PC-9 (cell line): ENCODE data around the gene SLC35E2B.

ENCODE experiments used
- CTCF ChIP-seq: fragments of 200-600 bp; sonication (generic); conservative IDR thresholded peaks from 2 replicates; pipeline ENCODE4 v1.6.1; 2017; ENCODE audit warnings: mixed run types, antibody characterized with exemption, mild to moderate bottlenecking, moderate library complexity
- EZH2 ChIP-seq: fragments of 200-600 bp; sonication (generic); IDR thresholded peaks from 2 replicates; pipeline ENCODE4 v1.8.0; 2017; ENCODE audit warnings: antibody characterized with exemption, low read depth

- no peak for TF ChIP-seq CTCF
- no peak for TF ChIP-seq EZH2
Measured at GRCh38 chr1:1618396-1619068, 74.1 kb downstream of the SLC35E2B start.
